Ascending aorta (tissue), 2 donors: Measurements from ENCODE around the gene DNTTIP2. TPM values are rescaled to one million over a fixed set of nuclear protein-coding genes. Genes with fewer than 3 reads are reported as not detected.

ENCODE experiments used
- DNase-seq, 2 donors: peaks; one replicate each; pipeline ENCODE4 v3.0.0-alpha.2; 2019; ENCODE audit warnings: low spot score in 2 of 2
- H3K27ac ChIP-seq, 2 donors: fragments of 200-600 bp; sonication (generic); one replicate each; pipeline ENCODE4 v1.5.1; 2016 to 2017; ENCODE audit warnings: mild to moderate bottlenecking in 1 of 2
- H3K27me3 ChIP-seq: fragments of 200-600 bp; sonication (generic); one replicate; pipeline ENCODE4 v1.5.1; 2017
- H3K36me3 ChIP-seq, 2 donors: fragments of 200-600 bp; sonication (generic); one replicate each; pipeline ENCODE4 v1.5.1; 2016
- H3K4me1 ChIP-seq, 2 donors: fragments of 200-600 bp; sonication (generic); one replicate each; pipeline ENCODE4 v1.5.1; 2016 to 2017; ENCODE audit warnings: mild to moderate bottlenecking in 1 of 2
- H3K4me3 ChIP-seq, 2 donors: fragments of 200-600 bp; sonication (generic); one replicate each; pipeline ENCODE4 v1.5.1; 2016 to 2017; ENCODE audit warnings: mild to moderate bottlenecking in 1 of 2
- H3K9me3 ChIP-seq, 2 donors: fragments of 200-600 bp; sonication (generic); one replicate each; pipeline ENCODE4 v1.5.1; 2016
- CTCF ChIP-seq, 3 experiments: fragments of 200-600 bp in 2 of 3; fragments of 450-650 bp in 1 of 3; sonication (generic) in 2 of 3; IDR thresholded peaks; one replicate each; pipeline ENCODE4 v1.5.1; 2016 to 2019; ENCODE audit warnings: antibody characterized with exemption in 3 of 3, mild to moderate bottlenecking in 1 of 3, moderate library complexity in 1 of 3
- intact Hi-C: fragments of 100-400 bp; cut with DNase I; formaldehyde crosslinking; loops from one replicate; pipeline ENCODE4 v1.15.1; 2023
- total RNA-seq: library from RNA; depleted of rRNA; stranded (reverse); fragments of >200 nt; gene quantifications from one replicate; pipeline ENCODE4 v1.1.0, GENCODE V29; 2016

DNTTIP2 gene
- total RNA-seq, 1 donor from 2014 or later = 27.1 TPM

- Histone ChIP-seq H3K4me3 (no peak overlapping the region), H3K9me3 (no peaks in the 10 kb centered on the region), H3K27ac (peak overlapping the region; percentile 92 to 100), H3K27me3 (no peaks in the 10 kb centered on the region), H3K4me1 (peaks cover 0 to 21% of the 10 kb centered on the region in 2 donors), H3K36me3 (no peaks in the 10 kb centered on the region)
- peak; percentile 53 to 71 (median 70) for TF ChIP-seq CTCF (IDR thresholded peaks at IDR 0.05)
- intact Hi-C loops = loop anchor here (2.0 to 10.0 kb wide), 4 partner anchors 162 to 1010 kb away; partner anchors contain the start of genes BCAR3, DIPK1A and RPL5
- peak in 1 of 2 donors; percentile 72 for DNase-seq
Measured at GRCh38 chr1:93844262-93845045, 34.6 kb downstream of the DNTTIP2 start.

- Histone ChIP-seq H3K4me3 (no peak overlapping the region), H3K27me3 (no peaks in the 10 kb centered on the region), H3K9me3 (no peaks in the 10 kb centered on the region), H3K4me1 (peaks cover 0 to 16% of the 10 kb centered on the region in 2 donors), H3K36me3 (no peaks in the 10 kb centered on the region), H3K27ac (peak overlapping the region in 1 of 2 donors; percentile 23)
- intact Hi-C loops = loop anchor here (10.0 kb wide), 2 partner anchors 878 to 1008 kb away; partner anchors contain the start of genes DIPK1A and RPL5
- no peak for DNase-seq
- TF ChIP-seq CTCF (IDR thresholded peaks at IDR 0.05) = no peak
Measured at GRCh38 chr1:93842750-93843500, 36.1 kb downstream of the DNTTIP2 start.

GRCh38 chr1:93841771-93842170 is 37.2 kb downstream of the DNTTIP2 start:
- DNase-seq = no peak
- intact Hi-C loops = loop anchor here (10.0 kb wide), 2 partner anchors 877 to 1007 kb away; partner anchors contain the start of genes DIPK1A and RPL5

GRCh38 chr1:93840956-93841482 is 38.0 kb downstream of the DNTTIP2 start:
- Histone ChIP-seq H3K27me3 (no peaks in the 10 kb centered on the region), H3K4me1 (peaks cover 0 to 16% of the 10 kb centered on the region in 2 donors), H3K4me3 (no peak overlapping the region), H3K9me3 (no peaks in the 10 kb centered on the region), H3K27ac (no peak overlapping the region), H3K36me3 (no peaks in the 10 kb centered on the region)
- no peak for DNase-seq
- no peak for TF ChIP-seq CTCF (IDR thresholded peaks at IDR 0.05)
- intact Hi-C loops = loop anchor here (10.0 kb wide), 2 partner anchors 876 to 1006 kb away; partner anchors contain the start of genes DIPK1A and RPL5

More at GRCh38 chr1:93841771-93842170, 37.2 kb downstream of the DNTTIP2 start:
- no peak for TF ChIP-seq CTCF (IDR thresholded peaks at IDR 0.05)
- Histone ChIP-seq H3K4me1 (peaks cover 0 to 16% of the 10 kb centered on the region in 2 donors), H3K9me3 (no peaks in the 10 kb centered on the region), H3K36me3 (no peaks in the 10 kb centered on the region), H3K27ac (no peak overlapping the region), H3K4me3 (no peak overlapping the region), H3K27me3 (no peaks in the 10 kb centered on the region)

- H3K36me3 ChIP-seq = no peaks in the 10 kb centered on the region
- H3K9me3 ChIP-seq = no peaks in the 10 kb centered on the region
- TF ChIP-seq CTCF (IDR thresholded peaks at IDR 0.05) = no peak
- no peaks in the 10 kb centered on the region for H3K27me3 ChIP-seq
- no peak overlapping the region for H3K27ac ChIP-seq
- peaks cover 0 to 9% of the 10 kb centered on the region in 2 donors for H3K4me1 ChIP-seq
- no peak for DNase-seq
- no peak overlapping the region for H3K4me3 ChIP-seq
- intact Hi-C loops = loop anchor here (10.0 kb wide), 2 partner anchors 875 to 1005 kb away; partner anchors contain the start of genes DIPK1A and RPL5
Measured at GRCh38 chr1:93839753-93840152, 39.3 kb downstream of the DNTTIP2 start.
